Lower lobe of right lung (tissue), 2 donors: ENCODE data around the gene VWA3B. TPM values are rescaled to one million over a fixed set of nuclear protein-coding genes. Genes with fewer than 3 reads are reported as not detected.

Experiments
- ATAC-seq, 2 donors: fragments of 200-7000 bp; cut with Tn5 transposase; one replicate each; pipeline ENCODE4 v1.9.1; 2020 to 2022; ENCODE audit warnings: mild to moderate bottlenecking in 2 of 2, moderate library complexity in 2 of 2
- DNase-seq: peaks from one replicate; pipeline ENCODE4 v3.0.0-alpha.2; 2020
- H3K27ac ChIP-seq: fragments of 200-600 bp; one replicate; pipeline ENCODE4 v1.8.0; 2022
- H3K27me3 ChIP-seq: fragments of 200-600 bp; one replicate; pipeline ENCODE4 v1.8.0; 2022; ENCODE audit warnings: low read depth
- H3K36me3 ChIP-seq: fragments of 200-600 bp; one replicate; pipeline ENCODE4 v1.8.0; 2022; ENCODE audit warnings: mild to moderate bottlenecking
- H3K4me1 ChIP-seq: fragments of 200-600 bp; one replicate; pipeline ENCODE4 v1.8.0; 2022
- H3K4me3 ChIP-seq: fragments of 200-600 bp; one replicate; pipeline ENCODE4 v1.8.0; 2022; ENCODE audit warnings: mild to moderate bottlenecking
- H3K9me3 ChIP-seq: fragments of 200-600 bp; one replicate; pipeline ENCODE4 v1.8.0; 2022
- intact Hi-C: fragments of 100-400 bp; cut with DNase I; formaldehyde crosslinking; loops from one replicate; pipeline ENCODE4 v1.11.0; 2022
- long read RNA-seq: library from polyadenylated mRNA; unstranded; transcript quantifications from one replicate; pipeline ENCODE4 v2.0.0, GENCODE V29; 2021
- total RNA-seq: library from RNA; stranded (reverse); fragmentation: NEBNext Ultra II Directional; extraction: Animal tissue kit (Norgen Biotek cat#: 25700); gene quantifications from one replicate; pipeline ENCODE4 v1.2.1, GENCODE V29; 2021
- TF ChIP-seq, protein P1 (sequence below): fragments of 200-600 bp; IDR thresholded peaks from one replicate; pipeline ENCODE4 v1.8.0; 2022; ENCODE audit warnings: antibody characterized with exemption, mild to moderate bottlenecking
- donor health status: DM: no; HTN: yes; CAD: no; lungs with severe emphysema.

The VWA3B gene
- 7.9 TPM for total RNA-seq
- long read RNA-seq, partial matches to known transcripts: 10 of 12 reads
- long read RNA-seq, other reads (novel, unspliced or antisense): 2 of 12 reads

DNA sequence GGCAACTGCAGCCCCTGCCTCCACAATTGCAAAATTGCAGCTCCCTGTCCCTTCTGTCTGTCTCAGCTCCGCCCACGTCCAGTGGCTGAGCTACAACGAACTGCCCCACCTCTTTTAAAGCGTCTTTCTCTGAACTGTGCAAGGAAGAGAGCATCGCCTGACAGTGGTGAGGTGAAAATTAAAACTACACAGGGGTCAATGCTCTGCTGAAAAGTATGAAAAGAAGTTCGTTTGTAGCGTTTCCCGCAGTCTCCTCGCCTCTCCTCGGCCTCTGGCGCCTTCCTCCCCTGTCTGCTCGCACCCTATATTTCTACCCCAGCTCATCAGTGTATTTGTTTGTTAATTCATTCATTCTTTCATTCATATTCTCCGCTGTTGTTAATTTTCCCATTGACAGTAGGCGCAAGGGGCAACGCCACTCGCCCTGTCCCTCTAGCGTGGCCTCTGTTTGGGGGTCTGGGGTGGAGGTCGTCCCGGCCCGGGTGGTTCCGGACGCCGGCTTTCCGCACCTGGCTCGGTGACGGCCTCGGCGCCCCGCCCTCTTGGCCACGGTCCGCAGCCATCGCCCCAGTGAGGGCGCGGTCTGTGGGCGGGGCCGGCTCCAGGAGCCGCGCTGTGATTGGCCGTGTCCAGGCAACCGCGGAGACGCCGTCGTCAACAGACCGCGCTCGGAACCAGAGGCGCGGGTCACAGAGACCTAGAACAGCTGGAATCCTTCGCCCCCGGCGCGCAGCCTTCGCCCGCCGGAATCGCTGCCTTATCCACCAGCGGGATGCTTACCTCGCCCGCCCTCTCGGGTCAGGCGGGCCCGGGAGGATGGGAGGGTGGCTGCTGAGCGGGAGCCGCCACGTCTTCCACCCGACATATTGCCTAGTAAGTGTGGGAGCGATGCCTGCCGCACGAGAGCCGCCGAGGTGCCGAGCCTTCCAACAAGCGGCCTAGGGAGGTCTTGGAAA, at the start of gene VWA3B:
Gene VWA3B, plus strand, starts transcription at position 677 of the 956 bp plus-strand sequence. CDS start 5,926 bp downstream, outside the sequence.
- peak; percentile 95 to 96 for ATAC-seq

GRCh38 chr2:98037206-98037605, 49.8 kb upstream of the VWA3B start:
- Histone ChIP-seq H3K36me3 (no peaks in the 10 kb centered on the region), H3K27me3 (peaks cover 6% of the 10 kb centered on the region), H3K27ac (no peak overlapping the region), H3K9me3 (no peaks in the 10 kb centered on the region), H3K4me1 (no peaks in the 10 kb centered on the region), H3K4me3 (no peak overlapping the region)
- intact Hi-C loops: no loop called here
- DNase-seq (no peak), ATAC-seq (no peak)
- TF ChIP-seq, protein P1, sequence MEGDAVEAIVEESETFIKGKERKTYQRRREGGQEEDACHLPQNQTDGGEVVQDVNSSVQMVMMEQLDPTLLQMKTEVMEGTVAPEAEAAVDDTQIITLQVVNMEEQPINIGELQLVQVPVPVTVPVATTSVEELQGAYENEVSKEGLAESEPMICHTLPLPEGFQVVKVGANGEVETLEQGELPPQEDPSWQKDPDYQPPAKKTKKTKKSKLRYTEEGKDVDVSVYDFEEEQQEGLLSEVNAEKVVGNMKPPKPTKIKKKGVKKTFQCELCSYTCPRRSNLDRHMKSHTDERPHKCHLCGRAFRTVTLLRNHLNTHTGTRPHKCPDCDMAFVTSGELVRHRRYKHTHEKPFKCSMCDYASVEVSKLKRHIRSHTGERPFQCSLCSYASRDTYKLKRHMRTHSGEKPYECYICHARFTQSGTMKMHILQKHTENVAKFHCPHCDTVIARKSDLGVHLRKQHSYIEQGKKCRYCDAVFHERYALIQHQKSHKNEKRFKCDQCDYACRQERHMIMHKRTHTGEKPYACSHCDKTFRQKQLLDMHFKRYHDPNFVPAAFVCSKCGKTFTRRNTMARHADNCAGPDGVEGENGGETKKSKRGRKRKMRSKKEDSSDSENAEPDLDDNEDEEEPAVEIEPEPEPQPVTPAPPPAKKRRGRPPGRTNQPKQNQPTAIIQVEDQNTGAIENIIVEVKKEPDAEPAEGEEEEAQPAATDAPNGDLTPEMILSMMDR: no peak

More for the DNA sequence above, at the start of gene VWA3B:
- DNase-seq: peak; percentile 85
- Histone ChIP-seq H3K9me3 (no peaks in the 10 kb centered on the region), H3K4me3 (peak within 1 kb of the TSS; percentile 53), H3K27ac (no peak within 1 kb of the TSS), H3K36me3 (no peaks in the 10 kb centered on the region), H3K4me1 (peaks cover 33% of the 10 kb centered on the region), H3K27me3 (peaks cover 25% of the 10 kb centered on the region)
- TF ChIP-seq, protein P1: no peak
- intact Hi-C loops: no loop called here

DNA sequence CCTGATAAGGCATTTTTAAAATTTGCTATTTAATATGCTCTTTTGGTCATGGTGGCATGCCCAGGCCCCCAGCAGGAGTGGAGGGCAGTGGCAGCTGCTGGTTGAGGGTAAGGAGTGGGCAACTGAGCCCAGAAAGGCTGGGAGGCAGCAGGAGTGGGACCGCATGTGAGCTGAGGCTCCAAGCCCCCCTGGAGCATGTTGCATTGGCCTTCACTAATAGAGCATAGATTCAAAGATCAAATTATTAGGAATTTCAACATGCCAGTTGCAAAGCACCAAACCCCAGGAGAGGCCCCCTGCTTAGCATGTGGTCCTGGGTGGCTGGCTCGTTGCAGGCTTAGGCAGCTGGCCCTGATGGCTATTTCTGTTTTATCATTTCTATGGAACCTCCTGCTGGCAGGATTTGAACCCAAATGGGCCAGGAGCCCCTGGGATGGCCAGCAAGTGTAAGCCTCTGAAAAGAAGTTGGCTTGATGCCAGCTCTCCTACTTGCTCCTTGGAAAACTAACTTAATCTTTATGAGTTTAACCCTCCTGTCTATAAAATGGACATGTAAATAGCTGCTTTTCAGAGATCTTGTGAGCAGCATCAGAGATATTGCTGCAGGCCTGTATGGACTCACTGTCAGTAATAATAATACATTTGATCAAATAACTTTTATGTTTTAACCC, 49.2 kb upstream of the VWA3B start:
- Histone ChIP-seq H3K4me3 (no peak overlapping the region), H3K4me1 (no peaks in the 10 kb centered on the region), H3K36me3 (no peaks in the 10 kb centered on the region), H3K27ac (no peak overlapping the region), H3K27me3 (peaks cover 6% of the 10 kb centered on the region), H3K9me3 (no peaks in the 10 kb centered on the region)
- ATAC-seq (no peak), DNase-seq (no peak)
- TF ChIP-seq, protein P1: no peak
- intact Hi-C loops: no loop called here

DNA sequence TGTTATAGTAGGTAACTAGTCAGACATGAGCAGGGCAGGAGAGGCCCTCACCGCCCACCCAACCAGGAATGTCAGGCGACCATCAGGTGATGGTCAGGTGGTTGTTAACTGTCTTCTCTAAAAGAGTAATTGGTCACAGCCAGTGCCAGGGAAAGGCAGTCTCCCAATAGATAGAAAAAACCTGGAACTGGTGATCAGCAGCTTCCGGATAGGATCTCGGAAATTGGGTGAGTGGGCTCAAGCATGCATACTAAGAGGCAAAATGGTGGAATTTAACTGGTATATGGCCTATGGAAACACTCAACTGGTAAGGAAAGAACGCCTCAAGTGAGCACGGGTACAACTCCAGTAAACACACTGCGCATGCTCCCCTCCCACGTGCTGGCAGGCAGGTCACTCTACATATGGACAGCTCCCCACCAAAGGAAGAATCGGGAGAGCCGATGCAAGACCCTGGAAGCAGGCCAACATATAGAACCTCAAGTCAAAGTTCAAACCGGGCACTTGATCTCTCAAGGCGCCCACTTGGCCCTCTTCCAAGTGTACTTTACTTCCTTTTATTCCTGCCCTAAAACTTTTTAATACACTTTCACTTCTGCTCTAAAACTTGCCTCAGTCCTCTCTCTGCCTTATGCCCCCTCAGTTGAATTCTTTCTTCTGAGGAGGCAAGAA, 47.7 kb upstream of the VWA3B start:
- Histone ChIP-seq H3K36me3 (no peaks in the 10 kb centered on the region), H3K9me3 (no peaks in the 10 kb centered on the region), H3K27me3 (peaks cover 6% of the 10 kb centered on the region), H3K4me3 (no peak overlapping the region), H3K27ac (no peak overlapping the region), H3K4me1 (no peaks in the 10 kb centered on the region)
- ATAC-seq (peak in 1 of 2 donors; percentile 31), DNase-seq (peak; percentile 50)
- intact Hi-C loops: no loop called here
- TF ChIP-seq, protein P1: no peak

DNA sequence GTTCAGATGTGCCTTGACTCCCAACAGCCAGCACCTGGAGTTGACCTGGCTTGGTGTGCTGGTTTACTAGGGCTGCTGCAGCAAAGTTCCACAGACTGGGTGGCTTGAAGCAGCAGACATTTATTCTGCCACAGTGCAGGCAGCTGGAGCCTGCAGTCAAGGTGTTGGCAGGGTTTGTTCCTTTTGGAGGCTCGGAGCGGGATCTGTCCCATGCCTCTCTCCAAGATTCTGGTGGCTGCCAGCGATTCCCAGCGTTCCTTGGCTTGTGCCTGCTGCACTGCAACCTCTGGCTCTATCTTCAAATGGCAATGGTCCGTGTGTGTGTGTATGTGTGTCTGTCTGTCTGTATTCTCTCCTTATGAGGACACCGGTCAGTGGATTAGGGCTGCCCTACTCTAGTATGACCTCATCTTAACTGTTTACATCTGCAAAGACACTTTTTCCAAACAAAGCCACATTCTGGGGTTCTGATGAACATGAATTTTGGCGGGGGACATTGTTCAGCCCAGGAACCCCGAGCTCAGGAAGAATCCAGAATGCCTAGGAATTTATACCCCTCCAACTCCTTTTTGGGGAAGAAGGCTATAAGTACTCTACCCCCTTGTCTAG, 46.5 kb upstream of the VWA3B start:
- ATAC-seq (no peak), DNase-seq (no peak)
- no peaks in the 10 kb centered on the region for H3K36me3 ChIP-seq
- H3K27ac ChIP-seq: no peak overlapping the region
- no peaks in the 10 kb centered on the region for H3K9me3 ChIP-seq
- peaks cover 6% of the 10 kb centered on the region for H3K27me3 ChIP-seq
- intact Hi-C loops: no loop called here
- no peaks in the 10 kb centered on the region for H3K4me1 ChIP-seq
- TF ChIP-seq, protein P1: no peak
- no peak overlapping the region for H3K4me3 ChIP-seq
